ENCODE results near the gene ENO1.

The ENO1 gene

DNA sequence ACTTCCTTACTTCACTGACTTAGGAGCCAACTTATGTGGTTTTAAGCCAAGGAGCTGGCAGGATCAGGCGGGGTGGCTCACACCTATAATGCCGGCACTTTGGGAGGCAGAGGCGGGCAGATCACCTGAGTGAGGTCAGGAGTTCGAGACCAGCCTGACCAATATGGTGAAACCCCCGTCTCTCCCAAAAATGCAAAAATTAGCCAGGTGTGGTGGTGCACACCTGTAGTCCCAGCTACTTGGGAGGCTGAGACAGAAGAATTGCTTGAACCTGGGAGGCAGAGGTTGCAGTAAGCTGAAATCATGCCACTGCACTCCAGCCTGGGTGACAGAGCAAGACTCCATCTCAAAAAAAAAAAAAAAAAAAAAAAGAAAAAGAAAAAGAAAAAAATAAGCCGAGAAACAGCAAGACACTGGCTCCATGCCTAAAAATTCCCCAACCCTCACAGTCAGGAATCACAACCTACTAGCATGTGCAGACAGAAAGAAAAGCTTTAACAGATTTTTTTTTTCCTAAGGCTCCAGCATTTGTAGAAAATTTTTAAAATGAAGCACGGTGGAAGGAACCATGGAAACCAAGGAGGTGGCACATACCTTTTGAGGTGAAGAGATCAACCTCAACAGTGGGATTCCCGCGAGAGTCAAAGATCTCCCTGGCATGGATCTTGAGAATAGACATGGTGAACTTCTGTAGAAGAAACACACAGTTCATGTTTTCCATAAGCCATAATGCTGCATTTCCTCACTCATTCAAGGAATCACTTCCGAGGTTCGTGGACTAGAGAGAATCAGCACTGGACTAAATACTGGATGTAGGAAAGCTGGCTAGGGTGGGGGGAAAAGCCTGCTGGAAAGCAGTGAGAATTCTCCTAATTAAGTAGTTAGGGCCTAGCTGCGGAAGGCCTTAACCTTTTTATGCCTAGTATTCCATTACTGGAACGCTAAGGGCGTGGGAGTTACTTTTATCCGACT is 4.0 kb downstream of the ENO1 start:
- peak overlapping the region; percentile 99 for H3K4me3 ChIP-seq (ENCODE audit: low read depth, low read length)
- DNase-seq (ENCODE audit: low read depth): no peak

DNA sequence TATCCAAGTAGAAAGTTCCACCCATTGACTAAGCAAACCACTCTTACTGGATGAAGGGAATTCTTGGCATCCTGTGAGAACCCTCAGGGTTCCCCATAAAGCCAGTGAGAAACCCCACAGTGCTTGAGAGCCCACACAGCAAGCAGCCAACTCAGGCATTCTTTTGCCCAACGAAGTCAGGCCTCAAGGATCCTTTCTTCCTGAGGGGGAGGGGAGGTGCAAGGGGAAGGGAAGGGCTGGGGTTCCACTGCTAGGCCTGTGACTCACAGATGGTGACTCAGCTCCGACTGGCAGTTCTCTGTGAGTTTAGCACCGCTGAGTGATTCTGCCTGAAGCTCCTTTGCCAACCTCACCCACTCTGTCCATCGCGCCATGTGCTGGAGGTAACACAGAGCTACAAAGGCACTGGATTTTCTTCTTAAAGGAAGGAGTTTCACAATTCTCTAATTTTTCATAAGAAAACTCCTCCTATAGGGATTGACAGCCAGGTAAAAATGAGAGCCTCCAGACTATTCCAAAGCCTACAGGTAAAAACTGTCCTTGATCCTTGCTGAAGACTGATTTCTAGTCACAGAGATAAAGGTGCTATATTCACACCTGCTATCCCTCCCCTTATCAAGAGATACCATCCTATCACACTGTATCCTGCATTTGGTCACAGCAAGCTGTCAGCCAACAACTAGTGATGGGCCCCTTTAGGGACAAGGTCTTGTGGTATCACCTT is 4.8 kb downstream of the ENO1 start:
- peak; percentile 95 for DNase-seq (ENCODE audit: low read depth)
- TF ChIP-seq, protein P1, sequence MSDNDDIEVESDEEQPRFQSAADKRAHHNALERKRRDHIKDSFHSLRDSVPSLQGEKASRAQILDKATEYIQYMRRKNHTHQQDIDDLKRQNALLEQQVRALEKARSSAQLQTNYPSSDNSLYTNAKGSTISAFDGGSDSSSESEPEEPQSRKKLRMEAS (IDR thresholded peaks at IDR 0.05; ENCODE audit: low read depth, low read length): peak; percentile 83
- no peak for TF ChIP-seq CTCF (IDR thresholded peaks at IDR 0.05; ENCODE audit: low read depth, low read length)
- peak; percentile 69 for TF ChIP-seq MYC (IDR thresholded peaks at IDR 0.05; ENCODE audit: low read depth, low read length)
- peak overlapping the region; percentile 99 for H3K4me3 ChIP-seq (ENCODE audit: low read depth, low read length)

More for the DNA sequence above, 4.0 kb downstream of the ENO1 start:
- TF ChIP-seq MYC (IDR thresholded peaks at IDR 0.05; ENCODE audit: low read depth, low read length): no peak
- TF ChIP-seq, protein P1 (IDR thresholded peaks at IDR 0.05; ENCODE audit: low read depth, low read length): no peak
- TF ChIP-seq POLR2A (IDR thresholded peaks at IDR 0.05; ENCODE audit: extremely low read depth, insufficient read length): no peak
- TF ChIP-seq CTCF (IDR thresholded peaks at IDR 0.05; ENCODE audit: low read depth, low read length): no peak

DNA sequence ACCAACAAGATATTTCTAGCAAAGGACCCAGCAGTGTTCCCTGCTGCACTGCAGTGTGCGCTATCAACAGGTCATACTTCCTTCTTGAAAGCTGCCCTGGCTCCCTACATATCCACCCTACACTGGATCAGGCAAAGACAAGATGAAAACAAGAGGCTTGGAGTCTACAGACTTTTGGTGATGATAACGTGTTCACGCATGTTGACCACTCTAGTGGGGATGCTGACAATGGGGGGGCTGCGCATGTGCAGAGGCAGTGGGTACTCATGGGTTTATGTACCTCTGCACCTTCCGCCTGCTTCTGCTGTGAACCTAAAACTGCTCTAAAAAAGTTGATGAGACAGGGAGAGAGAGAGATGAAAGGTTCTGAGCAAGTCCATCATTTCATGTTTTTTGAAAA is 5.5 kb downstream of the ENO1 start:
- peak overlapping the region; percentile 99 for H3K4me3 ChIP-seq (ENCODE audit: low read depth, low read length)
- DNase-seq (ENCODE audit: low read depth): no peak
- no peak for TF ChIP-seq MYC (IDR thresholded peaks at IDR 0.05; ENCODE audit: low read depth, low read length)

- peak overlapping the region; percentile 99 for H3K4me3 ChIP-seq (ENCODE audit: low read depth, low read length)
- DNase-seq (ENCODE audit: low read depth): no peak
- no peak for TF ChIP-seq MYC (IDR thresholded peaks at IDR 0.05; ENCODE audit: low read depth, low read length)
- TF ChIP-seq CTCF (IDR thresholded peaks at IDR 0.05; ENCODE audit: low read depth, low read length): no peak
- TF ChIP-seq POLR2A (IDR thresholded peaks at IDR 0.05; ENCODE audit: extremely low read depth, insufficient read length): no peak
- TF ChIP-seq, protein P1 (IDR thresholded peaks at IDR 0.05; ENCODE audit: low read depth, low read length): no peak
Observed at GRCh38 chr1:8871965-8872399, 6.5 kb downstream of the ENO1 start.

DNA sequence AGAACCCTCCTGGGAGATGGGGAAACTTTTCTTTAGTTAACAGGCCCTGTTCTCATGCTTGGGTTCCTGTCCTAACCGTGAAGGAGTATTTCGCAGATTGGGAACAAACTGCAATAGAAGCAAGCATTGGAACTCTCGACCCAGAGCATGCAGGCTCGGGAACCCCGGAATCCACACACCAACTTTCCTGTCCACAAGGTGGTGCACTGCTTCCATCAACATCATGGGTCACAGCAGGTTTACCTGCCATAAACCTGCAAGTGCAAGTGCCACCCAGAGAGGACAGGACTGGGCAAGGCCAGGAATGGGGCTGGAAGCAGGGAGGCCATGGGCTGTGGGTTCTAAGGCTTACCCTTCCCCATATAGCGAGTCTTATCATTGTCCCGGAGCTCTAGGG is 6.9 kb downstream of the ENO1 start:
- no peak for DNase-seq (ENCODE audit: low read depth)
- peak; percentile 1 for TF ChIP-seq CTCF (IDR thresholded peaks at IDR 0.05; ENCODE audit: low read depth, low read length)
- no peak for TF ChIP-seq POLR2A (IDR thresholded peaks at IDR 0.05; ENCODE audit: extremely low read depth, insufficient read length)
- TF ChIP-seq MYC (IDR thresholded peaks at IDR 0.05; ENCODE audit: low read depth, low read length): no peak
- TF ChIP-seq, protein P1 (IDR thresholded peaks at IDR 0.05; ENCODE audit: low read depth, low read length): no peak
- peak overlapping the region; percentile 14 for H3K4me3 ChIP-seq (ENCODE audit: low read depth, low read length)
